HG02588 (cell line): ENCODE results near the gene USP48.
"Not testable (repeated sequence)": the region's sequence is repeated elsewhere in the genome, so short reads cannot be mapped to it uniquely, and the experiment has no call there.

Experiments
- ATAC-seq: cut with Tn5 transposase; IDR thresholded peaks from one replicate; pipeline ENCODE4 v1.9.1; 2021; ENCODE audit warnings: mild to moderate bottlenecking, moderate library complexity; ENCODE audit not compliant: unreplicated experiment

USP48 gene

GRCh38 chr1:21704145-21704544, 78.8 kb downstream of the USP48 start:
- ATAC-seq: no peak

- no peak for ATAC-seq
Measured at GRCh38 chr1:21703318-21703963, 79.5 kb downstream of the USP48 start.

- ATAC-seq: no peak
Measured at GRCh38 chr1:21702780-21703179, 80.2 kb downstream of the USP48 start.

GRCh38 chr1:21701401-21701800, 81.5 kb downstream of the USP48 start:
- no peak for ATAC-seq

GRCh38 chr1:21700094-21700493, 82.9 kb downstream of the USP48 start:
- no peak for ATAC-seq

- no peak for ATAC-seq
Measured at GRCh38 chr1:21696931-21697330, 86.0 kb downstream of the USP48 start.

- ATAC-seq: no peak
Measured at GRCh38 chr1:21693732-21694131, 89.2 kb downstream of the USP48 start.

GRCh38 chr1:21691739-21692138, 91.2 kb downstream of the USP48 start:
- no peak for ATAC-seq

- ATAC-seq: no peak
Measured at GRCh38 chr1:21689661-21690372, 93.1 kb downstream of the USP48 start.

GRCh38 chr1:21687081-21687529, 95.8 kb downstream of the USP48 start:
- no peak for ATAC-seq

- no peak for ATAC-seq
Measured at GRCh38 chr1:21685946-21686678, 96.8 kb downstream of the USP48 start.

- ATAC-seq: no peak
Measured at GRCh38 chr1:21681426-21681825, 101.5 kb downstream of the USP48 start.

GRCh38 chr1:21680918-21681317, 102.0 kb downstream of the USP48 start:
- no peak for ATAC-seq

- no peak for ATAC-seq
Measured at GRCh38 chr1:21680381-21680780, 102.6 kb downstream of the USP48 start.

GRCh38 chr1:21677168-21677567, 105.8 kb downstream of the USP48 start:
- ATAC-seq: no peak

- ATAC-seq: no peak
Measured at GRCh38 chr1:21674957-21675356, 108.0 kb downstream of the USP48 start.

GRCh38 chr1:21673853-21674252, 109.1 kb downstream of the USP48 start:
- ATAC-seq: not testable (repeated sequence)

GRCh38 chr1:21673277-21673780, 109.6 kb downstream of the USP48 start:
- ATAC-seq: no peak

- ATAC-seq: no peak
Measured at GRCh38 chr1:21672478-21673276, 110.3 kb downstream of the USP48 start.

- ATAC-seq: no peak
Measured at GRCh38 chr1:21671915-21672314, 111.0 kb downstream of the USP48 start.
